Measurements from ENCODE around the gene ANGPTL4.
A peak's percentile ranks its signal among the peaks of the same experiment; 100 is the strongest.

The ANGPTL4 gene

GRCh38 chr19:8387688-8388611 is 24.0 kb downstream of the ANGPTL4 start:
- DNase-seq (ENCODE audit: low read depth in 1 of 2, low spot score in 1 of 2), result no peak

GRCh38 chr19:8388612-8388958 is 24.6 kb downstream of the ANGPTL4 start:
- DNase-seq (ENCODE audit: low read depth in 1 of 2, low spot score in 1 of 2), result no peak

- DNase-seq (ENCODE audit: low read depth in 1 of 2, low spot score in 1 of 2), result peak; percentile 94 to 95
Measured at GRCh38 chr19:8389891-8390616, 26.1 kb downstream of the ANGPTL4 start, which contains the start of gene RAB11B. Gene RAB11B, plus strand, starts transcription at chr19:8390360. Its CDS starts 57 bp downstream, at chr19:8390417.

GRCh38 chr19:8390617-8390981 is 26.6 kb downstream of the ANGPTL4 start:
- peak; percentile 82 to 87 for DNase-seq (ENCODE audit: low read depth in 1 of 2, low spot score in 1 of 2)

- DNase-seq (ENCODE audit: low read depth in 1 of 2, low spot score in 1 of 2), result no peak
Measured at GRCh38 chr19:8391198-8392016, 27.5 kb downstream of the ANGPTL4 start.

- no peak for DNase-seq (ENCODE audit: low read depth in 1 of 2, low spot score in 1 of 2)
Measured at GRCh38 chr19:8392017-8392591, 28.1 kb downstream of the ANGPTL4 start.

GRCh38 chr19:8393192-8393870 is 29.4 kb downstream of the ANGPTL4 start:
- no peak for DNase-seq (ENCODE audit: low read depth in 1 of 2, low spot score in 1 of 2)

GRCh38 chr19:8393871-8394250 is 29.9 kb downstream of the ANGPTL4 start:
- DNase-seq (ENCODE audit: low read depth in 1 of 2, low spot score in 1 of 2), result no peak

GRCh38 chr19:8395621-8396082 is 31.7 kb downstream of the ANGPTL4 start:
- DNase-seq (ENCODE audit: low read depth in 1 of 2, low spot score in 1 of 2), result no peak

- DNase-seq (ENCODE audit: low read depth in 1 of 2, low spot score in 1 of 2), result no peak
Measured at GRCh38 chr19:8396185-8396562, 32.2 kb downstream of the ANGPTL4 start.

GRCh38 chr19:8396563-8397203 is 32.7 kb downstream of the ANGPTL4 start:
- DNase-seq (ENCODE audit: low read depth in 1 of 2, low spot score in 1 of 2), result peak; percentile 42 to 56

GRCh38 chr19:8397271-8397670 is 33.3 kb downstream of the ANGPTL4 start:
- DNase-seq (ENCODE audit: low read depth in 1 of 2, low spot score in 1 of 2), result no peak

GRCh38 chr19:8397746-8398310 is 33.9 kb downstream of the ANGPTL4 start:
- DNase-seq (ENCODE audit: low read depth in 1 of 2, low spot score in 1 of 2), result no peak

GRCh38 chr19:8398311-8398771 is 34.4 kb downstream of the ANGPTL4 start:
- DNase-seq (ENCODE audit: low read depth in 1 of 2, low spot score in 1 of 2), result no peak

- no peak for DNase-seq (ENCODE audit: low read depth in 1 of 2, low spot score in 1 of 2)
Measured at GRCh38 chr19:8399681-8400188, 35.8 kb downstream of the ANGPTL4 start.

- DNase-seq (ENCODE audit: low read depth in 1 of 2, low spot score in 1 of 2), result no peak
Measured at GRCh38 chr19:8401981-8402411, 38.0 kb downstream of the ANGPTL4 start.

- DNase-seq (ENCODE audit: low read depth in 1 of 2, low spot score in 1 of 2), result no peak
Measured at GRCh38 chr19:8403098-8403819, 39.3 kb downstream of the ANGPTL4 start.

GRCh38 chr19:8403820-8404109 is 39.8 kb downstream of the ANGPTL4 start:
- no peak for DNase-seq (ENCODE audit: low read depth in 1 of 2, low spot score in 1 of 2)
